H54 (cell line): ENCODE data around the gene FITM1.

Experiments
- DNase-seq: peaks from one replicate; pipeline ENCODE4 v3.0.0; 2011; ENCODE audit warnings: low spot score, mixed read lengths; ENCODE audit not compliant: insufficient read length
- FAIRE-seq: peaks from 3 replicates; lab custom pipeline; 2011; peaks lifted over from hg19 to GRCh38; lab: Jason Lieb, UNC
- POLR2A ChIP-seq: IDR thresholded peaks from 2 replicates; pipeline ENCODE4 v1.6.1; 2011; ENCODE audit warnings: low read depth, mild to moderate bottlenecking, low read length

Gene FITM1

GRCh38 chr14:24181371-24182077 is 51.1 kb downstream of the FITM1 start:
- no peak for TF ChIP-seq POLR2A
- FAIRE-seq (no peak), DNase-seq (no peak)
